K562 (cell line): ENCODE data around the gene GBP1. TPM values are rescaled to one million over a fixed set of nuclear protein-coding genes. Genes with fewer than 3 reads are reported as not detected.

Source experiments
- ARNT ChIP-seq, 2 experiments: fragments of 450-650 bp; IDR thresholded peaks; 2 replicates each; pipeline ENCODE4 v1.6.1; 2016; ENCODE audit warnings: mild to moderate bottlenecking in 1 of 2
- ATF3 ChIP-seq, 2 experiments: fragments of 450-650 bp in 1 of 2; sonication (generic) in 1 of 2; formaldehyde crosslinking in 1 of 2; IDR thresholded peaks in 1 of 2; conservative IDR thresholded peaks in 1 of 2; 2 replicates each; pipeline versions ENCODE4 v1.6.1 to v1.8.1; 2016 to 2023; ENCODE audit warnings: mild to moderate bottlenecking in 2 of 2, moderate library complexity in 2 of 2, inconsistent platforms in 1 of 2, missing genetic modification reagents in 1 of 2
- BRCA1 ChIP-seq, 2 experiments: fragments of 450-650 bp in 1 of 2; sonication (generic) in 1 of 2; formaldehyde crosslinking in 1 of 2; IDR thresholded peaks; 2 replicates each; pipeline versions ENCODE4 v1.5.0 to v1.6.1; 2017 to 2020; ENCODE audit warnings: mild to moderate bottlenecking in 1 of 2, missing genetic modification reagents in 1 of 2
- CREB5 ChIP-seq: fragments of 250-450 bp; sonication (Bioruptor Pico); IDR thresholded peaks from 2 replicates; pipeline ENCODE4 v1.5.0; 2020; ENCODE audit warnings: mild to moderate bottlenecking
- DDX20 ChIP-seq: fragments of 450-650 bp; IDR thresholded peaks from 2 replicates; pipeline ENCODE4 v1.6.1; 2016; ENCODE audit warnings: missing genetic modification characterization, low read depth, mild to moderate bottlenecking, missing compliant biosample characterization, moderate library complexity
- GABPB2 ChIP-seq: fragments of 250-450 bp; sonication (Bioruptor Pico); conservative IDR thresholded peaks from 2 replicates; pipeline ENCODE4 v1.5.1; 2021; ENCODE audit warnings: mild to moderate bottlenecking
- JUND ChIP-seq, 2 experiments: IDR thresholded peaks; 2 replicates in 1 of 2; 3 replicates in 1 of 2; pipeline ENCODE4 v1.6.1; 2011; ENCODE audit warnings: borderline replicate concordance in 2 of 2, low read depth in 2 of 2, low read length in 2 of 2, improper control_type of control experiment in 1 of 2, missing biosample characterization in 1 of 2, missing genetic modification characterization in 1 of 2, missing genetic modification reagents in 1 of 2
- KDM5B ChIP-seq: fragments of 200-600 bp; sonication (generic); IDR thresholded peaks from 2 replicates; pipeline ENCODE4 v1.6.1; 2012; ENCODE audit warnings: low read depth, mild to moderate bottlenecking, moderate library complexity, low read length, control low read depth, inconsistent platforms; ENCODE audit not compliant: insufficient replicate concordance
- MTF1 ChIP-seq: fragments of 250-450 bp; sonication (Bioruptor Pico); IDR thresholded peaks from 2 replicates; pipeline ENCODE4 v1.9.0; 2021; ENCODE audit warnings: moderate library complexity, mild to moderate bottlenecking, inconsistent platforms, borderline replicate concordance
- MYC ChIP-seq, 2 experiments: fragments of 250-450 bp in 1 of 2; sonication (Bioruptor Pico) in 1 of 2; IDR thresholded peaks; 2 replicates each; pipeline versions ENCODE4 v1.5.1 to v1.6.1; 2012 to 2021; ENCODE audit warnings: low read depth in 2 of 2, borderline replicate concordance in 1 of 2, improper control_type of control experiment in 1 of 2, low read length in 1 of 2, mild to moderate bottlenecking in 1 of 2, moderate library complexity in 1 of 2
- TAF1 ChIP-seq: IDR thresholded peaks from 2 replicates; pipeline ENCODE4 v1.6.1; 2011; ENCODE audit warnings: mild to moderate bottlenecking, low read length, moderate library complexity; ENCODE audit not compliant: insufficient read depth, control insufficient read depth, severe bottlenecking; ENCODE audit errors: extremely low read depth
- ZBTB9 ChIP-seq: fragments of 450-650 bp; formaldehyde crosslinking; IDR thresholded peaks from 2 replicates; pipeline ENCODE4 v1.4.0; 2020; ENCODE audit warnings: mild to moderate bottlenecking, moderate library complexity
- ZNF184 ChIP-seq: sonication (generic); formaldehyde crosslinking; IDR thresholded peaks from 2 replicates; pipeline ENCODE4 v1.5.0; 2020; ENCODE audit warnings: missing genetic modification reagents
- ZNF23 ChIP-seq: fragments of 250-450 bp; sonication (Bioruptor Pico); IDR thresholded peaks from 2 replicates; pipeline ENCODE4 v1.4.0; 2020; ENCODE audit warnings: mild to moderate bottlenecking
- polyA plus RNA-seq, 8 experiments: library from polyadenylated mRNA; depleted of rRNA in 4 of 8; stranded (reverse) in 5 of 8; unstranded in 3 of 8; fragments of >200 nt; fragmentation: Nextera tagmentation in 2 of 8; fragmentation: Illumina TruSeq in 1 of 8; extraction: Ambion mirVana in 2 of 8; extraction: Trizol in 1 of 8; gene quantifications; 2 replicates each; pipeline versions ENCODE4 v1.2.1 to v1.2.3, GENCODE V29; 2011 to 2014; ENCODE audit warnings: inconsistent platforms in 1 of 8, missing spikeins in 1 of 8
- total RNA-seq, 7 experiments: library from RNA; depleted of rRNA in 6 of 7; stranded (reverse); fragments of >200 nt in 6 of 7; fragmentation: Illumina TruSeq in 2 of 7; extraction: Trizol in 2 of 7; gene quantifications; 2 replicates each; pipeline versions ENCODE4 v1.2.1 to v1.2.3, GENCODE V29; 2011 to 2021; ENCODE audit warnings: low replicate concordance in 1 of 7
- TF ChIP-seq, protein P1 (sequence below), 2 experiments: fragments of 150-350 bp in 1 of 2; IDR thresholded peaks; 2 replicates each; pipeline ENCODE4 v1.6.1; 2012 to 2016; ENCODE audit warnings: low read depth in 2 of 2, low read length in 2 of 2, mild to moderate bottlenecking in 1 of 2, moderate library complexity in 1 of 2
- TF ChIP-seq, protein P2 (sequence below): fragments of 450-650 bp; IDR thresholded peaks from 2 replicates; pipeline ENCODE4 v1.6.1; 2017; ENCODE audit warnings: antibody characterized with exemption

The GBP1 gene
- total and polyA plus RNA-seq, 9 of the 15 experiments (the other 6 are each of a cell fraction or from before 2014, with no cell fraction given), result not detected

DNA sequence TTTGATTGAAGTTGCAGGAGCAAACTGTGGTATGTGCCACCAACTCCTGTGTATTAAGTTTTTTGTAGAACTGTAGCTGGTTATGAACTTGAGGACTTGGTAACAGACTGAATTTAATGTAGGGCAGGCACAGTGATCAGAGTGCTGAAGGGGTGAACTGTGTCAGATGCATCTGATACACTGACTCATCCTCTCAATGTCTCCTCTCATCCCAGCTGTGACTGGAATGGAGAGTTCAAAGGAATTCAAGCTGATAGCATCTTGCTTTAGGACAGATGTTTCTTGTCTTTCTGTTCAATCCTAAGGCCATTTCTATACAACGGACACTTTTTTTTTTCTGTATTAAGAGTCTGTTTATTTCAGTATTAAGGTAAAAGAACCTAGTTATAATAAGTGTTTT, 25.0 kb upstream of the GBP1 start (continued):
- TF ChIP-seq, protein P1, sequence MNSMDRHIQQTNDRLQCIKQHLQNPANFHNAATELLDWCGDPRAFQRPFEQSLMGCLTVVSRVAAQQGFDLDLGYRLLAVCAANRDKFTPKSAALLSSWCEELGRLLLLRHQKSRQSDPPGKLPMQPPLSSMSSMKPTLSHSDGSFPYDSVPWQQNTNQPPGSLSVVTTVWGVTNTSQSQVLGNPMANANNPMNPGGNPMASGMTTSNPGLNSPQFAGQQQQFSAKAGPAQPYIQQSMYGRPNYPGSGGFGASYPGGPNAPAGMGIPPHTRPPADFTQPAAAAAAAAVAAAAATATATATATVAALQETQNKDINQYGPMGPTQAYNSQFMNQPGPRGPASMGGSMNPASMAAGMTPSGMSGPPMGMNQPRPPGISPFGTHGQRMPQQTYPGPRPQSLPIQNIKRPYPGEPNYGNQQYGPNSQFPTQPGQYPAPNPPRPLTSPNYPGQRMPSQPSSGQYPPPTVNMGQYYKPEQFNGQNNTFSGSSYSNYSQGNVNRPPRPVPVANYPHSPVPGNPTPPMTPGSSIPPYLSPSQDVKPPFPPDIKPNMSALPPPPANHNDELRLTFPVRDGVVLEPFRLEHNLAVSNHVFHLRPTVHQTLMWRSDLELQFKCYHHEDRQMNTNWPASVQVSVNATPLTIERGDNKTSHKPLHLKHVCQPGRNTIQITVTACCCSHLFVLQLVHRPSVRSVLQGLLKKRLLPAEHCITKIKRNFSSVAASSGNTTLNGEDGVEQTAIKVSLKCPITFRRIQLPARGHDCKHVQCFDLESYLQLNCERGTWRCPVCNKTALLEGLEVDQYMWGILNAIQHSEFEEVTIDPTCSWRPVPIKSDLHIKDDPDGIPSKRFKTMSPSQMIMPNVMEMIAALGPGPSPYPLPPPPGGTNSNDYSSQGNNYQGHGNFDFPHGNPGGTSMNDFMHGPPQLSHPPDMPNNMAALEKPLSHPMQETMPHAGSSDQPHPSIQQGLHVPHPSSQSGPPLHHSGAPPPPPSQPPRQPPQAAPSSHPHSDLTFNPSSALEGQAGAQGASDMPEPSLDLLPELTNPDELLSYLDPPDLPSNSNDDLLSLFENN (IDR thresholded peaks at IDR 0.05; ENCODE audit: low read depth in 2 of 2, low read length in 2 of 2), result no peak
- TF ChIP-seq, protein P2, sequence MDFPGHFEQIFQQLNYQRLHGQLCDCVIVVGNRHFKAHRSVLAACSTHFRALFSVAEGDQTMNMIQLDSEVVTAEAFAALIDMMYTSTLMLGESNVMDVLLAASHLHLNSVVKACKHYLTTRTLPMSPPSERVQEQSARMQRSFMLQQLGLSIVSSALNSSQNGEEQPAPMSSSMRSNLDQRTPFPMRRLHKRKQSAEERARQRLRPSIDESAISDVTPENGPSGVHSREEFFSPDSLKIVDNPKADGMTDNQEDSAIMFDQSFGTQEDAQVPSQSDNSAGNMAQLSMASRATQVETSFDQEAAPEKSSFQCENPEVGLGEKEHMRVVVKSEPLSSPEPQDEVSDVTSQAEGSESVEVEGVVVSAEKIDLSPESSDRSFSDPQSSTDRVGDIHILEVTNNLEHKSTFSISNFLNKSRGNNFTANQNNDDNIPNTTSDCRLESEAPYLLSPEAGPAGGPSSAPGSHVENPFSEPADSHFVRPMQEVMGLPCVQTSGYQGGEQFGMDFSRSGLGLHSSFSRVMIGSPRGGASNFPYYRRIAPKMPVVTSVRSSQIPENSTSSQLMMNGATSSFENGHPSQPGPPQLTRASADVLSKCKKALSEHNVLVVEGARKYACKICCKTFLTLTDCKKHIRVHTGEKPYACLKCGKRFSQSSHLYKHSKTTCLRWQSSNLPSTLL, result no peak
- no peak for TF ChIP-seq MYC (IDR thresholded peaks at IDR 0.05; ENCODE audit: low read depth, low read length)
- TF ChIP-seq MYC (CRISPR knock-in tag; IDR thresholded peaks at IDR 0.05; ENCODE audit: borderline replicate concordance, low read depth), result no peak
- no peak for TF ChIP-seq ZNF184 (CRISPR knock-in tag)
- TF ChIP-seq TAF1, result no peak
- no peak for TF ChIP-seq ARNT (IDR thresholded peaks at IDR 0.05)
- TF ChIP-seq CREB5 (CRISPR knock-in tag), result no peak
- TF ChIP-seq JUND (IDR thresholded peaks at IDR 0.05; ENCODE audit: borderline replicate concordance, low read depth, low read length), result no peak
- peak; percentile 61; the same call in 1 of the 3 replicates for TF ChIP-seq JUND (tag; IDR thresholded peaks at IDR 0.05; ENCODE audit: borderline replicate concordance, low read depth, low read length)
- no peak for TF ChIP-seq ZBTB9 (CRISPR knock-in tag)
- no peak for TF ChIP-seq MTF1 (CRISPR knock-in tag)
- TF ChIP-seq DDX20 (tag), result no peak
- TF ChIP-seq KDM5B, result no peak
- TF ChIP-seq GABPB2 (CRISPR knock-in tag), result no peak
- TF ChIP-seq ZNF23, result no peak
- TF ChIP-seq ATF3 (IDR thresholded peaks at IDR 0.05), result peak; percentile 12; the same call in 1 of the 2 replicates
- TF ChIP-seq ATF3 (CRISPR knock-in tag; conservative IDR thresholded peaks at IDR 0.05), result no peak
- no peak for TF ChIP-seq BRCA1 (IDR thresholded peaks at IDR 0.05)
- TF ChIP-seq BRCA1 (CRISPR knock-in tag; IDR thresholded peaks at IDR 0.05), result no peak
- TF ChIP-seq, all 486 proteins: peak for 4
